SK-N-MC (cell line): ENCODE measurements around the gene SLC22A13.

Experiments used
- EZH2 ChIP-seq: fragments of 200-600 bp; sonication (generic); IDR thresholded peaks from one replicate; pipeline ENCODE4 v1.6.1; 2017; ENCODE audit warnings: antibody characterized with exemption
- POLR2AphosphoS5 ChIP-seq: IDR thresholded peaks from 2 replicates; pipeline ENCODE4 v1.6.1; 2012; ENCODE audit warnings: mild to moderate bottlenecking, low read depth, low read length, borderline replicate concordance

GRCh38 chr3:38307599-38307998 lies 42.0 kb downstream of the SLC22A13 start:
- no peak for TF ChIP-seq POLR2AphosphoS5
- TF ChIP-seq EZH2, result no peak
